H1 (cell line): Measurements from ENCODE around the gene CPA2. TPM values are rescaled to one million over a fixed set of nuclear protein-coding genes. Genes with fewer than 3 reads are reported as not detected.

Source experiments
- CTCF ChIA-PET: fragments of 300-600 bp; sonication (Branson Sonifier 250); formaldehyde crosslinking; loops from one replicate; lab custom pipeline; 2021; ENCODE audit not compliant: partially characterized antibody; lab: Charles Lee
- POLR2A ChIA-PET: fragments of 300-600 bp; sonication (Branson Sonifier 250); formaldehyde crosslinking; loops from one replicate; lab custom pipeline; 2021; ENCODE audit warnings: inconsistent platforms; ENCODE audit not compliant: partially characterized antibody; lab: Charles Lee
- DNase-seq, 2 experiments: peaks; one replicate each; pipeline versions ENCODE4 v3.0.0 to v3.0.0-alpha.2; 2010 to 2022; ENCODE audit warnings: low spot score in 2 of 2, low read depth in 1 of 2, mixed read lengths in 1 of 2
- FAIRE-seq: peaks from 2 replicates; lab custom pipeline; 2011; peaks lifted over from hg19 to GRCh38; lab: Jason Lieb, UNC
- H2AFZ ChIP-seq: 2 replicates; pipeline ENCODE4 v1.8.1; 2012; ENCODE audit warnings: low read length, inconsistent platforms
- H2AK5ac ChIP-seq: 2 replicates; pipeline ENCODE4 v1.6.1; 2013; ENCODE audit warnings: low read depth, low read length
- H2BK120ac ChIP-seq: replicated peaks from 2 replicates; pipeline ENCODE3; 2013; ENCODE audit warnings: low read depth, low read length, inconsistent platforms
- H2BK12ac ChIP-seq: 2 replicates; pipeline ENCODE4 v1.6.1; 2013; ENCODE audit warnings: low read depth, low read length
- H2BK15ac ChIP-seq: 2 replicates; pipeline ENCODE4 v1.6.1; 2013; ENCODE audit warnings: low read length
- H2BK20ac ChIP-seq: 2 replicates; pipeline ENCODE4 v1.6.1; 2013; ENCODE audit warnings: low read length
- H2BK5ac ChIP-seq: 2 replicates; pipeline ENCODE4 v1.6.1; 2013; ENCODE audit warnings: low read depth, low read length
- H3K14ac ChIP-seq: 2 replicates; pipeline ENCODE4 v1.6.1; 2013; ENCODE audit warnings: inconsistent platforms; ENCODE audit not compliant: insufficient read length
- H3K18ac ChIP-seq: 2 replicates; pipeline ENCODE4 v1.6.1; 2013; ENCODE audit warnings: low read length; ENCODE audit errors: extremely low read depth
- H3K23ac ChIP-seq: 2 replicates; pipeline ENCODE4 v1.6.1; 2013; ENCODE audit warnings: inconsistent platforms; ENCODE audit not compliant: insufficient read length
- H3K23me2 ChIP-seq: 2 replicates; pipeline ENCODE4 v1.6.1; 2013; ENCODE audit warnings: low read depth, low read length
- H3K27ac ChIP-seq: 2 replicates; pipeline ENCODE4 v1.6.1; 2011; ENCODE audit warnings: low read depth, low read length, inconsistent platforms
- H3K27me3 ChIP-seq, 4 experiments: replicated peaks in 1 of 4; 1 replicate in 1 of 4; 2 replicates in 3 of 4; pipeline versions ENCODE4 v1.6.1 to v1.8.1; 2011 to 2013; ENCODE audit warnings: low read length in 3 of 4, mild to moderate bottlenecking in 3 of 4, inconsistent platforms in 2 of 4, mixed read lengths in 2 of 4, moderate library complexity in 1 of 4; ENCODE audit not compliant: control insufficient read depth in 3 of 4, insufficient read depth in 3 of 4; ENCODE audit errors: extremely low read depth in 1 of 4
- H3K36me3 ChIP-seq, 4 experiments: 2 replicates each; pipeline versions ENCODE4 v1.6.1 to v1.8.1; 2011 to 2013; ENCODE audit warnings: mild to moderate bottlenecking in 4 of 4, low read length in 3 of 4, moderate library complexity in 2 of 4, control low read depth in 1 of 4, inconsistent platforms in 1 of 4; ENCODE audit not compliant: insufficient read depth in 4 of 4, control insufficient read depth in 2 of 4
- H3K4ac ChIP-seq: replicated peaks from 2 replicates; pipeline ENCODE3; 2013; ENCODE audit warnings: low read length, low read depth, mixed read lengths, inconsistent platforms; ENCODE audit not compliant: insufficient read length
- H3K4me1 ChIP-seq, 4 experiments: replicated peaks in 1 of 4; 1 replicate in 1 of 4; 2 replicates in 3 of 4; pipeline versions ENCODE4 v1.6.1 to v1.8.1; 2011 to 2013; ENCODE audit warnings: low read length in 3 of 4, inconsistent platforms in 2 of 4, mixed read lengths in 1 of 4; ENCODE audit not compliant: insufficient read depth in 4 of 4, control insufficient read depth in 3 of 4
- H3K4me2 ChIP-seq, 2 experiments: 2 replicates each; pipeline versions ENCODE4 v1.6.1 to v1.8.1; 2011 to 2013; ENCODE audit warnings: low read depth in 2 of 2, low read length in 2 of 2, control low read depth in 1 of 2, inconsistent platforms in 1 of 2, mild to moderate bottlenecking in 1 of 2; ENCODE audit not compliant: insufficient read depth in 1 of 2
- H3K4me3 ChIP-seq, 4 experiments: fragments of 200-600, 300-600 bp in 1 of 4; sonication (generic), shearing (Covaris generic), sonication (Bioruptor Twin) in 1 of 4; 2 replicates each; pipeline versions ENCODE4 v1.5.1 to v1.8.1; 2011 to 2016; ENCODE audit warnings: low read length in 4 of 4, low read depth in 3 of 4, control low read depth in 2 of 4, inconsistent platforms in 2 of 4, mild to moderate bottlenecking in 2 of 4, mixed read lengths in 1 of 4, moderate library complexity in 1 of 4; ENCODE audit not compliant: insufficient read depth in 2 of 4; ENCODE audit errors: extremely low read depth in 1 of 4
- H3K56ac ChIP-seq: replicated peaks from 2 replicates; pipeline ENCODE3; 2013; ENCODE audit warnings: low read depth, mild to moderate bottlenecking, mixed read lengths, low read length, inconsistent platforms; ENCODE audit not compliant: insufficient read length
- H3K79me1 ChIP-seq: 2 replicates; pipeline ENCODE4 v1.6.1; 2013; ENCODE audit warnings: low read depth, low read length, control low read depth
- H3K79me2 ChIP-seq, 2 experiments: 2 replicates each; pipeline versions ENCODE4 v1.6.1 to v1.8.1; 2012 to 2013; ENCODE audit warnings: low read length in 2 of 2, mild to moderate bottlenecking in 2 of 2, inconsistent platforms in 1 of 2; ENCODE audit not compliant: insufficient read depth in 2 of 2, control insufficient read depth in 1 of 2
- H3K9ac ChIP-seq, 4 experiments: replicated peaks in 1 of 4; 1 replicate in 1 of 4; 2 replicates in 3 of 4; pipeline versions ENCODE4 v1.6.1 to v1.8.1; 2011 to 2013; ENCODE audit warnings: low read depth in 3 of 4, low read length in 3 of 4, control low read depth in 2 of 4, mild to moderate bottlenecking in 2 of 4, moderate library complexity in 2 of 4, inconsistent platforms in 1 of 4; ENCODE audit errors: extremely low read depth in 1 of 4
- H3K9me3 ChIP-seq, 2 experiments: 2 replicates each; pipeline versions ENCODE4 v1.6.1 to v1.8.1; 2012 to 2013; ENCODE audit warnings: mild to moderate bottlenecking in 2 of 2, moderate library complexity in 2 of 2, control low read depth in 1 of 2, inconsistent platforms in 1 of 2, low read depth in 1 of 2, low read length in 1 of 2, mixed read lengths in 1 of 2; ENCODE audit not compliant: insufficient read depth in 2 of 2
- H4K20me1 ChIP-seq, 2 experiments: replicated peaks in 1 of 2; 2 replicates each; pipeline versions ENCODE3 to v1.8.1; 2011 to 2013; ENCODE audit warnings: inconsistent platforms in 2 of 2, low read length in 2 of 2, mild to moderate bottlenecking in 1 of 2; ENCODE audit not compliant: insufficient read depth in 2 of 2, control insufficient read depth in 1 of 2
- H4K5ac ChIP-seq: 2 replicates; pipeline ENCODE4 v1.6.1; 2013; ENCODE audit warnings: low read length, low read depth, mixed read lengths, inconsistent platforms; ENCODE audit not compliant: insufficient read length
- H4K8ac ChIP-seq: 2 replicates; pipeline ENCODE4 v1.8.0; 2013; ENCODE audit warnings: mild to moderate bottlenecking, moderate library complexity, low read length, inconsistent platforms; ENCODE audit not compliant: insufficient read depth; ENCODE audit errors: extremely low read depth
- H4K91ac ChIP-seq: replicated peaks from 2 replicates; pipeline ENCODE3; 2013; ENCODE audit warnings: low read length, mixed read lengths, inconsistent platforms; ENCODE audit not compliant: insufficient read length
- CHD2 ChIP-seq: IDR thresholded peaks from 2 replicates; pipeline ENCODE4 v1.6.1; 2012; ENCODE audit warnings: low read length, improper control_type of control experiment
- MAX ChIP-seq: IDR thresholded peaks from 2 replicates; pipeline ENCODE4 v1.6.1; 2012; ENCODE audit warnings: inconsistent platforms
- NANOG ChIP-seq: IDR thresholded peaks from 2 replicates; pipeline ENCODE4 v1.6.1; 2011; ENCODE audit warnings: low read length, low read depth, mild to moderate bottlenecking, inconsistent platforms; ENCODE audit not compliant: insufficient read depth, poor library complexity, severe bottlenecking
- PHF8 ChIP-seq: fragments of 200-600 bp; sonication (generic); conservative IDR thresholded peaks from 2 replicates; pipeline ENCODE4 v1.7.1; 2012; ENCODE audit warnings: low read depth, mild to moderate bottlenecking, inconsistent platforms, low read length, moderate library complexity
- POLR2A ChIP-seq, 2 experiments: IDR thresholded peaks; 1 replicate in 1 of 2; 2 replicates in 1 of 2; pipeline ENCODE4 v1.6.1; 2011; ENCODE audit warnings: low read depth in 2 of 2, low read length in 2 of 2, mild to moderate bottlenecking in 2 of 2; ENCODE audit errors: control extremely low read depth in 1 of 2
- POU5F1 ChIP-seq: IDR thresholded peaks from 2 replicates; pipeline ENCODE4 v1.6.1; 2011; ENCODE audit warnings: low read depth, mild to moderate bottlenecking, low read length, moderate library complexity
- RAD21 ChIP-seq, 2 experiments: IDR thresholded peaks in 1 of 2; conservative IDR thresholded peaks in 1 of 2; 2 replicates each; pipeline ENCODE4 v1.6.1; 2011; ENCODE audit warnings: low read depth in 2 of 2, low read length in 2 of 2, improper control_type of control experiment in 1 of 2, inconsistent platforms in 1 of 2, mild to moderate bottlenecking in 1 of 2, moderate library complexity in 1 of 2
- RNF2 ChIP-seq: fragments of 200-900, 300-1000 bp; sonication (generic); IDR thresholded peaks from 2 replicates; pipeline ENCODE4 v1.7.1; 2016; ENCODE audit warnings: borderline replicate concordance, low read depth, mild to moderate bottlenecking, antibody characterized with exemption, low read length; ENCODE audit not compliant: poor library complexity, severe bottlenecking; ENCODE audit errors: missing control alignments
- RXRA ChIP-seq: IDR thresholded peaks from 2 replicates; pipeline ENCODE4 v1.6.1; 2011; ENCODE audit warnings: low read depth, mild to moderate bottlenecking, low read length, moderate library complexity; ENCODE audit not compliant: insufficient read depth
- TBP ChIP-seq: IDR thresholded peaks from 2 replicates; pipeline ENCODE4 v1.6.1; 2011; ENCODE audit warnings: low read depth, low read length, improper control_type of control experiment
- USF2 ChIP-seq: IDR thresholded peaks from 2 replicates; pipeline ENCODE4 v1.6.1; 2011; ENCODE audit warnings: low read length, improper control_type of control experiment
- WGBS, 2 experiments: shearing (Covaris generic) in 1 of 2; methylation state at CpG; one replicate each; pipeline versions ENCODE4 v1.1.6 to v1.1.7; 2013 to 2015; ENCODE audit warnings: low lambda C conversion rate in 2 of 2, mixed read lengths in 2 of 2, inconsistent platforms in 1 of 2, low coverage in 1 of 2, missing lambda C conversion rate in 1 of 2; ENCODE audit not compliant: insufficient replicate concordance in 2 of 2, insufficient coverage in 1 of 2, insufficient read length in 1 of 2; ENCODE audit errors: extremely low coverage in 1 of 2, missing lambda C conversion rate in 1 of 2; 5-methylcytosine and 5-hydroxymethylcytosine counted together
- polyA plus RNA-seq, 7 experiments: library from polyadenylated mRNA; depleted of rRNA in 3 of 7; stranded (reverse) in 5 of 7; unstranded in 2 of 7; fragments of >200 nt in 5 of 7; fragments of 200-250 nt in 2 of 7; gene quantifications; 1 replicate in 5 of 7; 2 replicates in 1 of 7; 4 replicates in 1 of 7; pipeline versions ENCODE4 v1.2.1 to v1.2.3, GENCODE V29; 2011 to 2013; ENCODE audit warnings: missing spikeins in 2 of 7, mixed read lengths in 2 of 7
- total RNA-seq: library from RNA; stranded (reverse); fragmentation: NEBNext Ultra II Directional; extraction: Animal tissue kit (Norgen Biotek cat#: 25700); gene quantifications from 2 replicates; pipeline ENCODE4 v1.2.1, GENCODE V29; 2021

The CPA2 gene
- total and polyA plus RNA-seq, 2 of the 8 experiments (the other 6 are each of a cell fraction or from before 2014, with no cell fraction given) = 0.21 TPM; not detected in 1

DNA sequence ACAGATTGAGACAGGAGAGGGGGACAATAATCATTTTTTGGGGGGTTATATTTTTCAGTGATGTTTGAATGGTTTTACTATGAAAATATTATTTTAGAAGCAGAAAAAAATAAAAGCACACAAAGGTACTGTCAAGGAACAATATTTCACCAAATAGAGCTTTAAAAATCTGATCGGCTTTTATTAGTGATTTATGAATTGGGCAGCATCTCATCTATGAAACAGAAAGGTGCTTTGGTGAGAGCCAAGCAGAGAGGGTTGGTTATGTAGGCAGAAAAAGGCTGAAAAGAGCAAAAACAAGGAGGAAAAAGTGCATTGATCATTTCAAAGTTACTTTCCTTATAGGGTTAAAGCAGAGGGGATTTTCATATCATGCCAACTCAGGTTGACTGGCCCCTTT, 26.4 kb upstream of the CPA2 start:
- H3K27me3 ChIP-seq = no peaks in the 10 kb centered on the region
- H2BK20ac ChIP-seq = no peak overlapping the region
- 88% methylated on average over 1 of the region's 1 CpG; no CpG with 5 or more reads in 1 of the 2 experiments for WGBS, 2 experiments
- H2AK5ac ChIP-seq = no peak overlapping the region
- H3K4me1 ChIP-seq = no peaks in the 10 kb centered on the region
- H3K79me1 ChIP-seq = no peaks in the 10 kb centered on the region
- H3K14ac ChIP-seq = no peak overlapping the region
- no peaks in the 10 kb centered on the region for H3K36me3 ChIP-seq
- CTCF ChIA-PET = interaction anchor here (0.6 to 2.3 kb wide), 8 partner anchors 7 to 247 kb away, joined by 3 to 6 read pairs (median 4); no protein-coding TSS in a partner anchor
- TF ChIP-seq TBP (no peak), PHF8 (no peak), USF2 (no peak), RAD21 (IDR thresholded peaks at IDR 0.05 in 1 of 2, conservative IDR thresholded peaks at IDR 0.05 in 1 of 2; ENCODE audit: low read depth in 2 of 2, low read length in 2 of 2) (no peak), POLR2A (IDR thresholded peaks at IDR 0.05; ENCODE audit: control extremely low read depth in 1 of 2, low read depth in 2 of 2, low read length in 2 of 2) (no peak), RXRA (no peak), NANOG (no peak), POU5F1 (no peak), RNF2 (no peak), MAX (no peak), CHD2 (no peak)
- no peak overlapping the region for H3K18ac ChIP-seq
- no peak overlapping the region for H4K91ac ChIP-seq
- no peaks in the 10 kb centered on the region for H3K9me3 ChIP-seq
- no peak overlapping the region for H3K27ac ChIP-seq
- H4K8ac ChIP-seq = no peak overlapping the region
- H4K20me1 ChIP-seq = no peaks in the 10 kb centered on the region
- H3K4me3 ChIP-seq = no peak overlapping the region
- H2BK15ac ChIP-seq = no peak overlapping the region
- FAIRE-seq (no peak), DNase-seq (no peak)
- no peak overlapping the region for H2AFZ ChIP-seq
- no peak overlapping the region for H3K4me2 ChIP-seq
- no peaks in the 10 kb centered on the region for H3K23me2 ChIP-seq
- no peak overlapping the region for H3K23ac ChIP-seq
- no peak overlapping the region for H2BK120ac ChIP-seq
- POLR2A ChIA-PET = interaction anchor here (0.5 to 1.1 kb wide), 3 partner anchors 35 to 588 kb away, joined by 3 read pairs; partner anchors contain the start of gene TMEM209
- H2BK5ac ChIP-seq = no peak overlapping the region
- H4K5ac ChIP-seq = no peak overlapping the region
- no peak overlapping the region for H3K9ac ChIP-seq
- no peaks in the 10 kb centered on the region for H3K79me2 ChIP-seq
- no peak overlapping the region for H3K4ac ChIP-seq
- no peak overlapping the region for H2BK12ac ChIP-seq
- no peak overlapping the region for H3K56ac ChIP-seq
